Adipocyte (in vitro differentiated cells): ENCODE measurements around the gene BRINP3.

Experiments
- DNase-seq: peaks from one replicate; pipeline ENCODE4 v3.0.0-alpha.2; 2015; ENCODE audit warnings: low read depth
- H3K27me3 ChIP-seq: replicated peaks from 2 replicates; pipeline ENCODE4 v1.7.0; 2013; ENCODE audit warnings: mild to moderate bottlenecking, low read length, moderate library complexity; ENCODE audit not compliant: control insufficient read depth, insufficient read depth
- H3K36me3 ChIP-seq: 2 replicates; pipeline ENCODE4 v1.7.0; 2013; ENCODE audit warnings: low read length, mild to moderate bottlenecking, moderate library complexity; ENCODE audit not compliant: control insufficient read depth, insufficient read depth, severe bottlenecking
- H3K4me1 ChIP-seq: 2 replicates; pipeline ENCODE4 v1.7.0; 2013; ENCODE audit warnings: mild to moderate bottlenecking, low read length, moderate library complexity; ENCODE audit not compliant: control insufficient read depth, insufficient read depth
- H3K4me3 ChIP-seq: 2 replicates; pipeline ENCODE4 v1.7.0; 2013; ENCODE audit warnings: mild to moderate bottlenecking, low read length, moderate library complexity
- H3K9ac ChIP-seq: 2 replicates; pipeline ENCODE4 v1.7.0; 2013; ENCODE audit warnings: mild to moderate bottlenecking, low read length, moderate library complexity
- H3K9me3 ChIP-seq: 2 replicates; pipeline ENCODE4 v1.7.0; 2013; ENCODE audit warnings: mild to moderate bottlenecking, low read length, moderate library complexity; ENCODE audit not compliant: control insufficient read depth

BRINP3 gene

DNA sequence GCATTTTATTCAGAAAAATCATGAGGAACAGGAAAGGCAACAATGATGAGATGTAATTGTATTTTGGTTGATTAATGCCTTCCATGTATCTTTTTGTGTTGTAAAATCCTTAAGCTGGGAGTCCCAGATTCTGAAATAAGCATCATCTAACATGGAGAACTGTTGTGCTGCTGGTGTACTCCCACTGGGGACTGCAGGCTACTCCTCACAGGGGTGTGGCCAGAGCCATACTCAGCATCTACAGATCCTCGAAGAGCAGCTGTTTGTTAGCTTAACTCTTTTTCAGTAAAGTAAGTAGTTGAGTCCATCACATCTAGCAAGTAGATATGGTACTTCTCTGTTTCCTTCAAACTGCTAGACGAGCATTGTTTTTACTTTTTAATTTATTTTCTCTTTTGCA lies 358.0 kb downstream of the BRINP3 start:
- Histone ChIP-seq H3K27me3 (no peaks in the 10 kb centered on the region), H3K4me1 (no peaks in the 10 kb centered on the region), H3K9ac (no peak overlapping the region), H3K4me3 (no peak overlapping the region), H3K9me3 (no peaks in the 10 kb centered on the region), H3K36me3 (no peaks in the 10 kb centered on the region)
- no peak for DNase-seq

- DNase-seq = no peak
- Histone ChIP-seq H3K27me3 (no peaks in the 10 kb centered on the region), H3K9ac (no peak overlapping the region), H3K4me3 (no peak overlapping the region), H3K36me3 (no peaks in the 10 kb centered on the region), H3K9me3 (no peaks in the 10 kb centered on the region), H3K4me1 (no peaks in the 10 kb centered on the region)
Observed at GRCh38 chr1:190116921-190117320, 360.7 kb downstream of the BRINP3 start.

- Histone ChIP-seq H3K9ac (no peak overlapping the region), H3K27me3 (no peaks in the 10 kb centered on the region), H3K9me3 (no peaks in the 10 kb centered on the region), H3K4me3 (no peak overlapping the region), H3K36me3 (no peaks in the 10 kb centered on the region), H3K4me1 (no peaks in the 10 kb centered on the region)
- no peak for DNase-seq
Observed at GRCh38 chr1:190104961-190105360, 372.7 kb downstream of the BRINP3 start.

GRCh38 chr1:190102757-190103326 lies 374.8 kb downstream of the BRINP3 start:
- Histone ChIP-seq H3K36me3 (no peaks in the 10 kb centered on the region), H3K4me3 (no peak overlapping the region), H3K9ac (no peak overlapping the region), H3K4me1 (no peaks in the 10 kb centered on the region), H3K9me3 (no peaks in the 10 kb centered on the region), H3K27me3 (no peaks in the 10 kb centered on the region)
- no peak for DNase-seq

DNA sequence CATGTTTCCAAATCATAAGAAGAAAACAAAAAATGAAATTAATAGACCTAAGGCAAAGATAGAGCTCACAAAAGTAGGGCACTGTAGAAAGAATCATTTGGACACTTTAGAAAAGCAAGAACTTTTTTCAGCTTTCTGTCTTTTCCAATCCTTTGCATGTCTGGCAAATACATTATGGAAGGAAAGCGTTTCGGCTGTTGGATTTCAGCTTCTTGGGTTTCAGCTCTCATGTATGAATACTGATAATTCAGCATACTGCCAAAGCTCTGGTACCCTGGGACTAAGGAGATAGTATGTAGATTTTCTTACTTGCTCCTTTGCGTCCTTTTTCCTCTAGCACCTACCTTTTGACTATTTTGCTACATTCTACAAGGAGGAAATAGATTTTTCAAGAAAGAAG lies 375.9 kb downstream of the BRINP3 start:
- no peaks in the 10 kb centered on the region for H3K9me3 ChIP-seq
- H3K9ac ChIP-seq = no peak overlapping the region
- no peaks in the 10 kb centered on the region for H3K4me1 ChIP-seq
- DNase-seq = no peak
- H3K27me3 ChIP-seq = no peaks in the 10 kb centered on the region
- H3K4me3 ChIP-seq = no peak overlapping the region
- H3K36me3 ChIP-seq = no peaks in the 10 kb centered on the region

DNA sequence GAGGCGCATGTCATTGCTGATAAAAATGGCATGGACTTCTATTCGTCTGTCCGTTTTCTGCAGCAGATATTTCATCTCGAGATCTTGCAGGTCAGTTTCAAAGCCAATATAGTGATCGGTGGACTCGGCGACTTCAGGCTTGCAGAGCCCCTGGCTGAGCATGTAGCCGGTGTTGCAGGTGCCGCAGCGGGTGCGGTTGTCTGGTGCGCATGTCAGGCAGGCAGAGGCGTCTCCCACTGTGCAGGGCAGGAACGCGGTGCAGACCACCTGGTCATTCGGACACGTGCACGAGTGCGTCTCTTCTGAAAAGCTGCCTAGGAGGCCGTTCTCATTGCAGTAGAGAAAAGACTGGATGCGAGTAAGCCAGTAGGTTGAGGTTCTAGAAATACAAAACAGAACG lies 378.9 kb downstream of the BRINP3 start:
- Histone ChIP-seq H3K9me3 (no peaks in the 10 kb centered on the region), H3K27me3 (no peaks in the 10 kb centered on the region)
- no peak for DNase-seq

GRCh38 chr1:190098107-190098506 lies 379.6 kb downstream of the BRINP3 start:
- no peaks in the 10 kb centered on the region for H3K36me3 ChIP-seq
- no peaks in the 10 kb centered on the region for H3K4me1 ChIP-seq
- H3K9ac ChIP-seq = no peak overlapping the region
- no peak overlapping the region for H3K4me3 ChIP-seq
- H3K9me3 ChIP-seq = no peaks in the 10 kb centered on the region
- no peaks in the 10 kb centered on the region for H3K27me3 ChIP-seq
- no peak for DNase-seq

More for the DNA sequence above, 378.9 kb downstream of the BRINP3 start:
- H3K4me3 ChIP-seq = no peak overlapping the region
- no peaks in the 10 kb centered on the region for H3K4me1 ChIP-seq
- H3K9ac ChIP-seq = no peak overlapping the region
- no peaks in the 10 kb centered on the region for H3K36me3 ChIP-seq

DNA sequence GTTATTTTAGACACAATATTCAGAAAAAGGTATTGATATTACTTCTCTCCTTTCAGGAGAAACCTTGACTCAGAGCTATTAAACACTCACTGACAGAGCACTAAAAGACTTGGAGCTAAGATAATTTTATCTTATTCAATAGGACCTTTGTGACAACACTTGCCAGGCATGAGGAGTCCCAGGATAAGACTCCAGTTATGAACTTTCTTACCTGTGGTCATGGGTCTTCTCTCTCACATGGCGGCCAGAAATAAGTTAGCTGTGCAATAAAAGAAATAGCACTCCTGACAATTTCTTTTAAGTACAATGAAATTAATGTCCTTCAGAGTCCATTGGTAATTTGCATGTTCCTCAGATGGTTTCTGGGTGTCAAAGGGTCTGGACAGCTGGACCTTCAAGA lies 382.1 kb downstream of the BRINP3 start:
- H3K9ac ChIP-seq = no peak overlapping the region
- no peaks in the 10 kb centered on the region for H3K9me3 ChIP-seq
- no peaks in the 10 kb centered on the region for H3K4me1 ChIP-seq
- no peaks in the 10 kb centered on the region for H3K36me3 ChIP-seq
- no peak overlapping the region for H3K4me3 ChIP-seq
- H3K27me3 ChIP-seq = no peaks in the 10 kb centered on the region
- no peak for DNase-seq

GRCh38 chr1:190084552-190084951 lies 393.1 kb downstream of the BRINP3 start:
- Histone ChIP-seq H3K4me1 (no peaks in the 10 kb centered on the region), H3K9me3 (no peaks in the 10 kb centered on the region), H3K36me3 (no peaks in the 10 kb centered on the region), H3K27me3 (no peaks in the 10 kb centered on the region), H3K9ac (no peak overlapping the region), H3K4me3 (no peak overlapping the region)
- DNase-seq = no peak

- Histone ChIP-seq H3K4me1 (no peaks in the 10 kb centered on the region), H3K9ac (no peak overlapping the region), H3K36me3 (no peaks in the 10 kb centered on the region), H3K9me3 (no peaks in the 10 kb centered on the region), H3K27me3 (no peaks in the 10 kb centered on the region), H3K4me3 (no peak overlapping the region)
- no peak for DNase-seq
Observed at GRCh38 chr1:190068304-190068703, 409.4 kb downstream of the BRINP3 start.

GRCh38 chr1:190067592-190067991 lies 410.1 kb downstream of the BRINP3 start:
- Histone ChIP-seq H3K4me1 (no peaks in the 10 kb centered on the region), H3K4me3 (no peak overlapping the region), H3K27me3 (no peaks in the 10 kb centered on the region), H3K36me3 (no peaks in the 10 kb centered on the region), H3K9me3 (no peaks in the 10 kb centered on the region), H3K9ac (no peak overlapping the region)
- peak; percentile 16 for DNase-seq

DNA sequence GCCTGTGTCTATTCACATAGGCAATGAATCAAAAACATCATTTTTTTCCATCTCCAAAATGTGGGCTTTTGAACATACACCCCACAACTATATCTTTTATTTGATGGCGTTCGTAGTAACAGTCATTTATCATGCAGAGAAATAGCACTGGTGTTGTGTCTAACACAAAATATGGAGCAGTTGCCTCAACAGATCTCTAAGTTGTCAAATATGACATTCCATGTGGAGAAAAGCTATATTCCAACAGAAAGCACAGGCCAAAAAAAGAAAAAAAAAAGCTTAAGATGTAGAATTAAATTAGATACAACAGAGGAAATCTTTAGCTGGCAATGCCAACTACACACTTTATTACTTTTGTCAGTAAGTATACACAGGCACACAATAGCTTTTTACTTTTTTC lies 411.7 kb downstream of the BRINP3 start:
- Histone ChIP-seq H3K36me3 (no peaks in the 10 kb centered on the region), H3K27me3 (no peaks in the 10 kb centered on the region)
- DNase-seq = no peak

More for the DNA sequence above, 411.7 kb downstream of the BRINP3 start:
- Histone ChIP-seq H3K9ac (no peak overlapping the region), H3K4me3 (no peak overlapping the region), H3K9me3 (no peaks in the 10 kb centered on the region), H3K4me1 (no peaks in the 10 kb centered on the region)
